T47D (cell line): ENCODE results near the gene ATRNL1.

ENCODE experiments used
- DNase-seq, 2 experiments: peaks; one replicate each; pipeline versions ENCODE4 v3.0.0 to v3.0.0-alpha.2; 2011 to 2012; ENCODE audit warnings: low read depth in 1 of 2, low spot score in 1 of 2
- JUND ChIP-seq: IDR thresholded peaks from 2 replicates; pipeline ENCODE4 v1.6.1; 2012; ENCODE audit warnings: low read depth
- in situ Hi-C: cut with HindIII; loops from 2 replicates; pipeline ENCODE4 v1.10.0; 2016; ENCODE audit warnings: low sequenced_read_pairs, low pct_unique_long_range_greater_than_20kb

The ATRNL1 gene

GRCh38 chr10:115964827-115965226 lies 871.7 kb downstream of the ATRNL1 start:
- in situ Hi-C loops: no loop called here
- no peak for DNase-seq
- TF ChIP-seq JUND: no peak

GRCh38 chr10:115965376-115965775 lies 872.2 kb downstream of the ATRNL1 start:
- TF ChIP-seq JUND: no peak
- in situ Hi-C loops: no loop called here
- DNase-seq: no peak

- in situ Hi-C loops: no loop called here
- DNase-seq: no peak
- no peak for TF ChIP-seq JUND
Measured at GRCh38 chr10:115968236-115968635, 875.1 kb downstream of the ATRNL1 start.

- in situ Hi-C loops: no loop called here
- DNase-seq: no peak
- no peak for TF ChIP-seq JUND
Measured at GRCh38 chr10:115969591-115969990, 876.4 kb downstream of the ATRNL1 start.

GRCh38 chr10:115971921-115972320 lies 878.8 kb downstream of the ATRNL1 start:
- no peak for DNase-seq
- no peak for TF ChIP-seq JUND
- in situ Hi-C loops: no loop called here

GRCh38 chr10:115972426-115972825 lies 879.3 kb downstream of the ATRNL1 start:
- no peak for DNase-seq
- no peak for TF ChIP-seq JUND
- in situ Hi-C loops: no loop called here

- no peak for TF ChIP-seq JUND
- in situ Hi-C loops: no loop called here
- DNase-seq: no peak
Measured at GRCh38 chr10:115974351-115974750, 881.2 kb downstream of the ATRNL1 start.

- TF ChIP-seq JUND: no peak
- in situ Hi-C loops: no loop called here
- no peak for DNase-seq
Measured at GRCh38 chr10:115974816-115975430, 881.8 kb downstream of the ATRNL1 start.

GRCh38 chr10:115975506-115975905 lies 882.3 kb downstream of the ATRNL1 start:
- in situ Hi-C loops: no loop called here
- DNase-seq: no peak

GRCh38 chr10:115976342-115976741 lies 883.2 kb downstream of the ATRNL1 start:
- DNase-seq: no peak
- TF ChIP-seq JUND: no peak
- in situ Hi-C loops: no loop called here

More at GRCh38 chr10:115975506-115975905, 882.3 kb downstream of the ATRNL1 start:
- no peak for TF ChIP-seq JUND

- no peak for DNase-seq
- TF ChIP-seq JUND: no peak
- in situ Hi-C loops: no loop called here
Measured at GRCh38 chr10:115977855-115978254, 884.7 kb downstream of the ATRNL1 start.

- DNase-seq: no peak
- TF ChIP-seq JUND: no peak
- in situ Hi-C loops: no loop called here
Measured at GRCh38 chr10:115979576-115979975, 886.4 kb downstream of the ATRNL1 start.

GRCh38 chr10:115980470-115980869 lies 887.3 kb downstream of the ATRNL1 start:
- in situ Hi-C loops: no loop called here

GRCh38 chr10:115981081-115981480 lies 887.9 kb downstream of the ATRNL1 start:
- DNase-seq: no peak
- no peak for TF ChIP-seq JUND
- in situ Hi-C loops: no loop called here

More at GRCh38 chr10:115980470-115980869, 887.3 kb downstream of the ATRNL1 start:
- no peak for TF ChIP-seq JUND
- DNase-seq: no peak
